ENCODE data around the gene MAN1B1. TPM values are rescaled to one million over a fixed set of nuclear protein-coding genes. Genes with fewer than 3 reads are reported as not detected.

MAN1B1 gene
- polyA plus RNA-seq, 2 of the 4 experiments (the other 2 are of a cell fraction), result 31.7 to 48.6 TPM

- POLR2A ChIA-PET, result interaction anchor here (0.8 kb wide), 1 partner anchor 10 kb away, joined by 3 read pairs; the partner anchor contains the start of gene MAN1B1
- CTCF ChIA-PET, result interaction anchor here (1.2 to 24.0 kb wide), 10 partner anchors 10 to 149 kb away, joined by 3 to 321 read pairs (median 4); partner anchors contain the start of genes ANAPC2, MAN1B1, SAPCD2 and SSNA1
- WGBS (ENCODE audit: missing lambda C conversion rate), result 93% methylated on average over 30 of the region's 31 CpGs
- no peak overlapping the region for H3K27ac ChIP-seq
- no peak for ATAC-seq
- no peak overlapping the region for H3K4me2 ChIP-seq
- H3K4me3 ChIP-seq, result no peak overlapping the region
- H3K4me1 ChIP-seq, result no peaks in the 10 kb centered on the region
- TF ChIP-seq FOXS1 (CRISPR knock-in tag; IDR thresholded peaks at IDR 0.05) (no peak), JUNB (IDR thresholded peaks at IDR 0.05) (no peak), RCOR1 (IDR thresholded peaks at IDR 0.05; ENCODE audit: low read depth, low read length) (no peak), HMGXB4 (CRISPR knock-in tag; IDR thresholded peaks at IDR 0.05; ENCODE audit: borderline replicate concordance) (no peak), HOXA7 (CRISPR knock-in tag; IDR thresholded peaks at IDR 0.05) (no peak), USF2 (IDR thresholded peaks at IDR 0.05) (no peak)
- peaks cover 2% of the 10 kb centered on the region; the same call in 2 of the 3 replicates for H3K9me3 ChIP-seq
- DNase-seq (ENCODE audit: low read depth in 1 of 2, low spot score in 1 of 2), result no peak
- no peak for FAIRE-seq
These were observed 10.2 kb downstream of the MAN1B1 start for GRCh38 chr9:137096785-137097546.

- POLR2A ChIA-PET, result interaction anchor here (0.8 kb wide), 1 partner anchor 11 kb away, joined by 4 read pairs; the partner anchor contains the start of gene MAN1B1
- Histone ChIP-seq H3K4me3 (no peak overlapping the region), H3K27ac (no peak overlapping the region), H3K4me1 (no peaks in the 10 kb centered on the region), H3K4me2 (no peak overlapping the region), H3K9me3 (peaks cover 5% of the 10 kb centered on the region)
- CTCF ChIA-PET, result interaction anchor here (1.3 to 24.0 kb wide), 5 partner anchors 12 to 69 kb away, joined by 3 to 321 read pairs (median 9); partner anchors contain the start of genes MAN1B1 and SAPCD2
- DNase-seq (ENCODE audit: low read depth in 1 of 2, low spot score in 1 of 2) (no peak), FAIRE-seq (no peak), ATAC-seq (no peak)
- TF ChIP-seq HEYL (CRISPR knock-in tag; IDR thresholded peaks at IDR 0.05) (no peak), CHD2 (IDR thresholded peaks at IDR 0.05; ENCODE audit: low read length, partially characterized antibody) (no peak), GATA3 (IDR thresholded peaks at IDR 0.05; ENCODE audit: borderline replicate concordance) (no peak)
- WGBS (ENCODE audit: missing lambda C conversion rate), result 93% methylated on average over 10 of the region's 20 CpGs
These were observed 11.1 kb downstream of the MAN1B1 start for GRCh38 chr9:137097761-137098462.

GRCh38 chr9:137099231-137099630, 12.4 kb downstream of the MAN1B1 start:
- no peaks in the 10 kb centered on the region for H3K4me1 ChIP-seq
- DNase-seq (ENCODE audit: low read depth in 1 of 2, low spot score in 1 of 2) (no peak), FAIRE-seq (no peak), ATAC-seq (no peak; a peak in 1 of 6 replicates)
- peaks cover 7% of the 10 kb centered on the region for H3K9me3 ChIP-seq
- TF ChIP-seq HDAC2 (IDR thresholded peaks at IDR 0.05), result no peak
- TF ChIP-seq CHD4 (IDR thresholded peaks at IDR 0.05; ENCODE audit: borderline replicate concordance), result no peak
- TF ChIP-seq CHD2 (IDR thresholded peaks at IDR 0.05; ENCODE audit: low read length, partially characterized antibody), result no peak
- no peak for TF ChIP-seq NPAS2 (CRISPR knock-in tag; IDR thresholded peaks at IDR 0.05; ENCODE audit: borderline replicate concordance)
- TF ChIP-seq USF2 (IDR thresholded peaks at IDR 0.05), result no peak
- TF ChIP-seq MYC (IDR thresholded peaks at IDR 0.05; ENCODE audit: borderline replicate concordance, low read length), result no peak
- no peak for TF ChIP-seq HOXB13 (CRISPR knock-in tag; IDR thresholded peaks at IDR 0.05; ENCODE audit: low read depth)
- TF ChIP-seq JUN (IDR thresholded peaks at IDR 0.05), result no peak
- TF ChIP-seq ESRRA (IDR thresholded peaks at IDR 0.05; ENCODE audit: borderline replicate concordance, low read length), result no peak
- TF ChIP-seq CBX8 (IDR thresholded peaks at IDR 0.05), result no peak
- TF ChIP-seq CEBPB (IDR thresholded peaks at IDR 0.05), result no peak
- H3K27ac ChIP-seq, result no peak overlapping the region
- ChIA-PET CTCF (interaction anchor here (1.0 to 3.1 kb wide), 2 partner anchors 10 to 52 kb away, joined by 3 to 9 read pairs; no protein-coding TSS in a partner anchor), POLR2A (interaction anchor here (0.6 kb wide), 1 partner anchor 14 kb away, joined by 6 read pairs; no protein-coding TSS in a partner anchor)
- WGBS (ENCODE audit: missing lambda C conversion rate), result 84% methylated on average over 14 of the region's 14 CpGs
- no peak overlapping the region for H3K4me3 ChIP-seq
- no peak overlapping the region for H3K4me2 ChIP-seq
